HepG2 (cell line): Measurements from ENCODE around the gene QSOX1. TPM values are rescaled to one million over a fixed set of nuclear protein-coding genes. Genes with fewer than 3 reads are reported as not detected.
A peak's percentile ranks its signal among the peaks of the same experiment; 100 is the strongest.

Experiments
- ATF7-NPFF ChIP-seq: sonication (generic); formaldehyde crosslinking; IDR thresholded peaks from 2 replicates; pipeline ENCODE4 v1.8.1; 2023; ENCODE audit warnings: mild to moderate bottlenecking, low read depth, missing genetic modification reagents, moderate library complexity
- EP300 ChIP-seq, 3 experiments: sonication (generic) in 1 of 3; formaldehyde crosslinking in 1 of 3; IDR thresholded peaks; 2 replicates each; pipeline versions ENCODE4 v1.5.1 to v1.6.1; 2011 to 2020; ENCODE audit warnings: low read depth in 2 of 3, low read length in 2 of 3, borderline replicate concordance in 1 of 3, improper control_type of control experiment in 1 of 3, mild to moderate bottlenecking in 1 of 3, missing genetic modification reagents in 1 of 3, moderate library complexity in 1 of 3
- FOSL2 ChIP-seq: sonication (generic); formaldehyde crosslinking; IDR thresholded peaks from 2 replicates; pipeline ENCODE4 v1.4.0; 2020; ENCODE audit warnings: missing genetic modification reagents
- FOXA3 ChIP-seq: IDR thresholded peaks from 2 replicates; pipeline ENCODE4 v1.6.1; 2016; ENCODE audit warnings: missing genetic modification reagents, missing compliant biosample characterization
- GATAD2A ChIP-seq: IDR thresholded peaks from 2 replicates; pipeline ENCODE4 v1.6.1; 2016
- MED1 ChIP-seq: sonication (generic); formaldehyde crosslinking; IDR thresholded peaks from 2 replicates; pipeline ENCODE4 v1.4.0; 2020; ENCODE audit warnings: missing genetic modification reagents
- MXD4 ChIP-seq: IDR thresholded peaks from 2 replicates; pipeline ENCODE4 v1.6.1; 2016; ENCODE audit warnings: mild to moderate bottlenecking, missing biosample characterization, missing genetic modification reagents
- NR2F1 ChIP-seq, 2 experiments: fragments of 450-650 bp in 1 of 2; formaldehyde crosslinking in 1 of 2; IDR thresholded peaks; 2 replicates each; pipeline versions ENCODE4 v1.5.0 to v1.6.1; 2016 to 2020; ENCODE audit warnings: mild to moderate bottlenecking in 1 of 2, missing compliant biosample characterization in 1 of 2, missing genetic modification reagents in 1 of 2, moderate library complexity in 1 of 2
- NR2F6 ChIP-seq, 2 experiments: IDR thresholded peaks; 2 replicates each; pipeline ENCODE4 v1.6.1; 2016; ENCODE audit warnings: antibody characterized with exemption in 1 of 2, mild to moderate bottlenecking in 1 of 2
- RARA ChIP-seq: IDR thresholded peaks from 2 replicates; pipeline ENCODE4 v1.6.1; 2016; ENCODE audit warnings: missing genetic modification reagents, missing compliant biosample characterization
- RFXAP ChIP-seq: sonication (generic); formaldehyde crosslinking; IDR thresholded peaks from 2 replicates; pipeline ENCODE4 v1.4.0; 2020; ENCODE audit warnings: missing genetic modification reagents, borderline replicate concordance
- RXRB ChIP-seq: IDR thresholded peaks from 2 replicates; pipeline ENCODE4 v1.6.1; 2016; ENCODE audit warnings: borderline replicate concordance, missing genetic modification reagents, missing compliant biosample characterization
- SALL1 ChIP-seq: sonication (generic); formaldehyde crosslinking; IDR thresholded peaks from 2 replicates; pipeline ENCODE4 v1.8.0; 2022; ENCODE audit warnings: mild to moderate bottlenecking, missing genetic modification reagents
- SKI ChIP-seq: fragments of 450-650 bp; IDR thresholded peaks from one replicate; pipeline ENCODE4 v1.6.1; 2018; ENCODE audit warnings: mild to moderate bottlenecking; ENCODE audit not compliant: partially characterized antibody
- SOX5 ChIP-seq: IDR thresholded peaks from 2 replicates; pipeline ENCODE4 v1.6.1; 2016; ENCODE audit warnings: borderline replicate concordance
- ZNF331 ChIP-seq: sonication (generic); formaldehyde crosslinking; IDR thresholded peaks from 2 replicates; pipeline ENCODE4 v1.4.0; 2020; ENCODE audit warnings: missing genetic modification reagents
- polyA plus RNA-seq, 8 experiments: library from polyadenylated mRNA; depleted of rRNA in 3 of 8; stranded (reverse) in 7 of 8; unstranded in 1 of 8; fragments of >200 nt; fragmentation: Illumina TruSeq in 4 of 8; extraction: Trizol in 4 of 8; gene quantifications; 2 replicates each; pipeline versions ENCODE4 v1.2.1 to v1.2.3, GENCODE V29; 2011 to 2016; ENCODE audit warnings: low read depth in 4 of 8, missing spikeins in 1 of 8, mixed read lengths in 1 of 8; ENCODE audit not compliant: insufficient read depth in 1 of 8
- total RNA-seq, 5 experiments: library from RNA; depleted of rRNA; stranded (reverse); fragments of >200 nt; fragmentation: Illumina TruSeq; extraction: Trizol; gene quantifications; 2 replicates each; pipeline ENCODE4 v1.2.3, GENCODE V29; 2016; ENCODE audit warnings: low read depth in 1 of 5
- TF ChIP-seq, protein P1 (sequence below), 2 experiments: fragments of 450-650 bp in 1 of 2; sonication (generic) in 1 of 2; formaldehyde crosslinking; IDR thresholded peaks; 2 replicates each; pipeline versions ENCODE4 v1.5.0 to v1.8.0; 2020 to 2022; ENCODE audit warnings: mild to moderate bottlenecking in 1 of 2, missing genetic modification reagents in 1 of 2
- TF ChIP-seq, protein P2 (sequence below): IDR thresholded peaks from 2 replicates; pipeline ENCODE4 v1.4.0; 2020; ENCODE audit warnings: mild to moderate bottlenecking, missing genetic modification reagents
- TF ChIP-seq, protein P3 (sequence below): sonication (generic); IDR thresholded peaks from 2 replicates; pipeline ENCODE4 v1.6.1; 2016; ENCODE audit warnings: low read depth, borderline replicate concordance

Gene QSOX1
- total and polyA plus RNA-seq, 2 of the 13 experiments (the other 11 are each of a cell fraction or from before 2014, with no cell fraction given) = 6.8 to 40.2 TPM

DNA sequence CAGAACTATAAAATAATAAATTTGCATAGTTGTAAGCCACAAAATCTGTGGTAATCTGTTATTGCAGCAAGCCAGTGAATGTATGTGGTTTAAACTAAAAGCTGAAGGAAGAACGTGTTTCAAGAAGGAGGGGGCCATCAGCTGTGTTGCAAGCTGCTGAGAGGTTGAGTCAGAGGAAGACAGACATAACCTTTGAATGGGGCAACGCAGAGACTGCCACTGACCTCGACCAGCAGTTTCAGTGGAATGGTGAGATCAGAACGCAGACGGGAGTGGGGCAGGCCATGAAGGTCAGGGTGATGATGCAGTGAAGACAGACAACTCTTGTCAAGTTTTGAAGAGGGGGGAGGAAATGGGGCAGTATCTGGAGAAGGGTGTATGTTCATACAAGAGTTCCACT is 23.2 kb upstream of the QSOX1 start (continued):
- TF ChIP-seq EP300 (IDR thresholded peaks at IDR 0.05; ENCODE audit: low read depth in 2 of 2, low read length in 2 of 2) = peak in 1 of 2 experiments; percentile 19; a peak in 1 of 4 replicates
- TF ChIP-seq EP300 (CRISPR knock-in tag; IDR thresholded peaks at IDR 0.05; ENCODE audit: borderline replicate concordance) = no peak
- TF ChIP-seq, protein P1, sequence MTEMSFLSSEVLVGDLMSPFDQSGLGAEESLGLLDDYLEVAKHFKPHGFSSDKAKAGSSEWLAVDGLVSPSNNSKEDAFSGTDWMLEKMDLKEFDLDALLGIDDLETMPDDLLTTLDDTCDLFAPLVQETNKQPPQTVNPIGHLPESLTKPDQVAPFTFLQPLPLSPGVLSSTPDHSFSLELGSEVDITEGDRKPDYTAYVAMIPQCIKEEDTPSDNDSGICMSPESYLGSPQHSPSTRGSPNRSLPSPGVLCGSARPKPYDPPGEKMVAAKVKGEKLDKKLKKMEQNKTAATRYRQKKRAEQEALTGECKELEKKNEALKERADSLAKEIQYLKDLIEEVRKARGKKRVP (CRISPR knock-in tag; IDR thresholded peaks at IDR 0.05) = peak in 1 of 2 experiments; percentile 84; a peak in 2 of 4 replicates
- TF ChIP-seq ZNF331 (CRISPR knock-in tag) = 0 out of 2 replicates have a peak, but pooled peaks have one; percentile 18
- TF ChIP-seq FOXA3 = peak; percentile 9; the same call in 1 of the 2 replicates
- TF ChIP-seq SALL1 (CRISPR knock-in tag) = peak; percentile 27; the same call in 1 of the 2 replicates
- TF ChIP-seq SKI = peak; percentile 51
- TF ChIP-seq NR2F6 (IDR thresholded peaks at IDR 0.05) = no peak
- peak; percentile 12; the same call in 1 of the 2 replicates for TF ChIP-seq NR2F6 (CRISPR knock-in tag; IDR thresholded peaks at IDR 0.05)
- TF ChIP-seq, protein P2, sequence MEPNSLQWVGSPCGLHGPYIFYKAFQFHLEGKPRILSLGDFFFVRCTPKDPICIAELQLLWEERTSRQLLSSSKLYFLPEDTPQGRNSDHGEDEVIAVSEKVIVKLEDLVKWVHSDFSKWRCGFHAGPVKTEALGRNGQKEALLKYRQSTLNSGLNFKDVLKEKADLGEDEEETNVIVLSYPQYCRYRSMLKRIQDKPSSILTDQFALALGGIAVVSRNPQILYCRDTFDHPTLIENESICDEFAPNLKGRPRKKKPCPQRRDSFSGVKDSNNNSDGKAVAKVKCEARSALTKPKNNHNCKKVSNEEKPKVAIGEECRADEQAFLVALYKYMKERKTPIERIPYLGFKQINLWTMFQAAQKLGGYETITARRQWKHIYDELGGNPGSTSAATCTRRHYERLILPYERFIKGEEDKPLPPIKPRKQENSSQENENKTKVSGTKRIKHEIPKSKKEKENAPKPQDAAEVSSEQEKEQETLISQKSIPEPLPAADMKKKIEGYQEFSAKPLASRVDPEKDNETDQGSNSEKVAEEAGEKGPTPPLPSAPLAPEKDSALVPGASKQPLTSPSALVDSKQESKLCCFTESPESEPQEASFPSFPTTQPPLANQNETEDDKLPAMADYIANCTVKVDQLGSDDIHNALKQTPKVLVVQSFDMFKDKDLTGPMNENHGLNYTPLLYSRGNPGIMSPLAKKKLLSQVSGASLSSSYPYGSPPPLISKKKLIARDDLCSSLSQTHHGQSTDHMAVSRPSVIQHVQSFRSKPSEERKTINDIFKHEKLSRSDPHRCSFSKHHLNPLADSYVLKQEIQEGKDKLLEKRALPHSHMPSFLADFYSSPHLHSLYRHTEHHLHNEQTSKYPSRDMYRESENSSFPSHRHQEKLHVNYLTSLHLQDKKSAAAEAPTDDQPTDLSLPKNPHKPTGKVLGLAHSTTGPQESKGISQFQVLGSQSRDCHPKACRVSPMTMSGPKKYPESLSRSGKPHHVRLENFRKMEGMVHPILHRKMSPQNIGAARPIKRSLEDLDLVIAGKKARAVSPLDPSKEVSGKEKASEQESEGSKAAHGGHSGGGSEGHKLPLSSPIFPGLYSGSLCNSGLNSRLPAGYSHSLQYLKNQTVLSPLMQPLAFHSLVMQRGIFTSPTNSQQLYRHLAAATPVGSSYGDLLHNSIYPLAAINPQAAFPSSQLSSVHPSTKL (CRISPR knock-in tag) = peak; percentile 65
- peak in 1 of 2 experiments; percentile 32; a peak in 1 of 4 replicates for TF ChIP-seq NR2F1 (CRISPR knock-in tag; IDR thresholded peaks at IDR 0.05)
- TF ChIP-seq, protein P3, sequence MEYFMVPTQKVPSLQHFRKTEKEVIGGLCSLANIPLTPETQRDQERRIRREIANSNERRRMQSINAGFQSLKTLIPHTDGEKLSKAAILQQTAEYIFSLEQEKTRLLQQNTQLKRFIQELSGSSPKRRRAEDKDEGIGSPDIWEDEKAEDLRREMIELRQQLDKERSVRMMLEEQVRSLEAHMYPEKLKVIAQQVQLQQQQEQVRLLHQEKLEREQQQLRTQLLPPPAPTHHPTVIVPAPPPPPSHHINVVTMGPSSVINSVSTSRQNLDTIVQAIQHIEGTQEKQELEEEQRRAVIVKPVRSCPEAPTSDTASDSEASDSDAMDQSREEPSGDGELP = peak; percentile 72; the same call in 1 of the 2 replicates
- TF ChIP-seq SOX5 (CRISPR knock-in tag) = 0 out of 2 replicates have a peak, but pooled peaks have one; percentile 17
- no peak for TF ChIP-seq ATF7-NPFF (CRISPR knock-in tag)
- TF ChIP-seq MED1 (CRISPR knock-in tag) = no peak
- peak; percentile 85 for TF ChIP-seq FOSL2
- peak; percentile 54; the same call in 1 of the 2 replicates for TF ChIP-seq RXRB (CRISPR knock-in tag)
- no peak for TF ChIP-seq MXD4
- no peak for TF ChIP-seq RFXAP
- peak; percentile 65 for TF ChIP-seq GATAD2A
- TF ChIP-seq RARA = peak; percentile 78
